GM23338 (cell line): ENCODE data around the gene OSGEPL1.
"Not testable (repeated sequence)": the region's sequence is repeated elsewhere in the genome, so short reads cannot be mapped to it uniquely, and the experiment has no call there.

ENCODE experiments used
- CREB1 ChIP-seq: fragments of 250-450 bp; sonication (Bioruptor Pico); IDR thresholded peaks from 2 replicates; pipeline ENCODE4 v1.5.0; 2020; ENCODE audit warnings: low read depth, mild to moderate bottlenecking, moderate library complexity
- CTCF ChIP-seq, 2 experiments: fragments of 200-600 bp in 1 of 2; sonication (generic) in 1 of 2; conservative IDR thresholded peaks; 2 replicates each; pipeline versions ENCODE4 v1.5.1 to v1.6.1; 2016 to 2017; ENCODE audit warnings: antibody characterized with exemption in 2 of 2, low read depth in 2 of 2, mild to moderate bottlenecking in 2 of 2, moderate library complexity in 1 of 2
- EZH2 ChIP-seq: fragments of 200-600 bp; sonication (generic); IDR thresholded peaks from one replicate; pipeline ENCODE4 v1.8.0; 2017; ENCODE audit warnings: antibody characterized with exemption, mild to moderate bottlenecking, low read depth; ENCODE audit not compliant: unreplicated experiment
- EZH2phosphoT487 ChIP-seq: fragments of 200-600 bp; sonication (generic); IDR thresholded peaks from one replicate; pipeline ENCODE4 v1.8.1; 2018; ENCODE audit warnings: antibody characterized with exemption; ENCODE audit not compliant: unreplicated experiment
- JUNB ChIP-seq: IDR thresholded peaks from one replicate; pipeline ENCODE4 v1.6.1; 2016; ENCODE audit warnings: antibody characterized with exemption; ENCODE audit not compliant: unreplicated experiment
- POLR2AphosphoS5 ChIP-seq: IDR thresholded peaks from 2 replicates; pipeline ENCODE4 v1.6.1; 2016; ENCODE audit warnings: antibody characterized with exemption, low read depth
- STAT1 ChIP-seq: IDR thresholded peaks from one replicate; pipeline ENCODE4 v1.6.1; 2016; ENCODE audit warnings: antibody characterized with exemption; ENCODE audit not compliant: unreplicated experiment
- ZNF114 ChIP-seq: fragments of 250-450 bp; sonication (Bioruptor Pico); IDR thresholded peaks from 2 replicates; pipeline ENCODE4 v1.5.0; 2020; ENCODE audit warnings: mild to moderate bottlenecking, moderate library complexity
- ZNF331 ChIP-seq: fragments of 250-450 bp; sonication (Bioruptor Pico); IDR thresholded peaks from 2 replicates; pipeline ENCODE4 v1.5.0; 2020; ENCODE audit warnings: low read depth, mild to moderate bottlenecking, moderate library complexity
- TF ChIP-seq, protein P1 (sequence below): fragments of 250-450 bp; sonication (Bioruptor Pico); IDR thresholded peaks from 2 replicates; pipeline ENCODE4 v1.5.0; 2020; ENCODE audit warnings: mild to moderate bottlenecking, moderate library complexity

- TF ChIP-seq EZH2; CTCF (conservative IDR thresholded peaks at IDR 0.05; ENCODE audit: low read depth in 2 of 2); JUNB; POLR2AphosphoS5; EZH2phosphoT487; CREB1 (CRISPR knock-in tag); ZNF331 (CRISPR knock-in tag); ZNF114 (CRISPR knock-in tag); STAT1: not testable (repeated sequence)
- TF ChIP-seq, protein P1, sequence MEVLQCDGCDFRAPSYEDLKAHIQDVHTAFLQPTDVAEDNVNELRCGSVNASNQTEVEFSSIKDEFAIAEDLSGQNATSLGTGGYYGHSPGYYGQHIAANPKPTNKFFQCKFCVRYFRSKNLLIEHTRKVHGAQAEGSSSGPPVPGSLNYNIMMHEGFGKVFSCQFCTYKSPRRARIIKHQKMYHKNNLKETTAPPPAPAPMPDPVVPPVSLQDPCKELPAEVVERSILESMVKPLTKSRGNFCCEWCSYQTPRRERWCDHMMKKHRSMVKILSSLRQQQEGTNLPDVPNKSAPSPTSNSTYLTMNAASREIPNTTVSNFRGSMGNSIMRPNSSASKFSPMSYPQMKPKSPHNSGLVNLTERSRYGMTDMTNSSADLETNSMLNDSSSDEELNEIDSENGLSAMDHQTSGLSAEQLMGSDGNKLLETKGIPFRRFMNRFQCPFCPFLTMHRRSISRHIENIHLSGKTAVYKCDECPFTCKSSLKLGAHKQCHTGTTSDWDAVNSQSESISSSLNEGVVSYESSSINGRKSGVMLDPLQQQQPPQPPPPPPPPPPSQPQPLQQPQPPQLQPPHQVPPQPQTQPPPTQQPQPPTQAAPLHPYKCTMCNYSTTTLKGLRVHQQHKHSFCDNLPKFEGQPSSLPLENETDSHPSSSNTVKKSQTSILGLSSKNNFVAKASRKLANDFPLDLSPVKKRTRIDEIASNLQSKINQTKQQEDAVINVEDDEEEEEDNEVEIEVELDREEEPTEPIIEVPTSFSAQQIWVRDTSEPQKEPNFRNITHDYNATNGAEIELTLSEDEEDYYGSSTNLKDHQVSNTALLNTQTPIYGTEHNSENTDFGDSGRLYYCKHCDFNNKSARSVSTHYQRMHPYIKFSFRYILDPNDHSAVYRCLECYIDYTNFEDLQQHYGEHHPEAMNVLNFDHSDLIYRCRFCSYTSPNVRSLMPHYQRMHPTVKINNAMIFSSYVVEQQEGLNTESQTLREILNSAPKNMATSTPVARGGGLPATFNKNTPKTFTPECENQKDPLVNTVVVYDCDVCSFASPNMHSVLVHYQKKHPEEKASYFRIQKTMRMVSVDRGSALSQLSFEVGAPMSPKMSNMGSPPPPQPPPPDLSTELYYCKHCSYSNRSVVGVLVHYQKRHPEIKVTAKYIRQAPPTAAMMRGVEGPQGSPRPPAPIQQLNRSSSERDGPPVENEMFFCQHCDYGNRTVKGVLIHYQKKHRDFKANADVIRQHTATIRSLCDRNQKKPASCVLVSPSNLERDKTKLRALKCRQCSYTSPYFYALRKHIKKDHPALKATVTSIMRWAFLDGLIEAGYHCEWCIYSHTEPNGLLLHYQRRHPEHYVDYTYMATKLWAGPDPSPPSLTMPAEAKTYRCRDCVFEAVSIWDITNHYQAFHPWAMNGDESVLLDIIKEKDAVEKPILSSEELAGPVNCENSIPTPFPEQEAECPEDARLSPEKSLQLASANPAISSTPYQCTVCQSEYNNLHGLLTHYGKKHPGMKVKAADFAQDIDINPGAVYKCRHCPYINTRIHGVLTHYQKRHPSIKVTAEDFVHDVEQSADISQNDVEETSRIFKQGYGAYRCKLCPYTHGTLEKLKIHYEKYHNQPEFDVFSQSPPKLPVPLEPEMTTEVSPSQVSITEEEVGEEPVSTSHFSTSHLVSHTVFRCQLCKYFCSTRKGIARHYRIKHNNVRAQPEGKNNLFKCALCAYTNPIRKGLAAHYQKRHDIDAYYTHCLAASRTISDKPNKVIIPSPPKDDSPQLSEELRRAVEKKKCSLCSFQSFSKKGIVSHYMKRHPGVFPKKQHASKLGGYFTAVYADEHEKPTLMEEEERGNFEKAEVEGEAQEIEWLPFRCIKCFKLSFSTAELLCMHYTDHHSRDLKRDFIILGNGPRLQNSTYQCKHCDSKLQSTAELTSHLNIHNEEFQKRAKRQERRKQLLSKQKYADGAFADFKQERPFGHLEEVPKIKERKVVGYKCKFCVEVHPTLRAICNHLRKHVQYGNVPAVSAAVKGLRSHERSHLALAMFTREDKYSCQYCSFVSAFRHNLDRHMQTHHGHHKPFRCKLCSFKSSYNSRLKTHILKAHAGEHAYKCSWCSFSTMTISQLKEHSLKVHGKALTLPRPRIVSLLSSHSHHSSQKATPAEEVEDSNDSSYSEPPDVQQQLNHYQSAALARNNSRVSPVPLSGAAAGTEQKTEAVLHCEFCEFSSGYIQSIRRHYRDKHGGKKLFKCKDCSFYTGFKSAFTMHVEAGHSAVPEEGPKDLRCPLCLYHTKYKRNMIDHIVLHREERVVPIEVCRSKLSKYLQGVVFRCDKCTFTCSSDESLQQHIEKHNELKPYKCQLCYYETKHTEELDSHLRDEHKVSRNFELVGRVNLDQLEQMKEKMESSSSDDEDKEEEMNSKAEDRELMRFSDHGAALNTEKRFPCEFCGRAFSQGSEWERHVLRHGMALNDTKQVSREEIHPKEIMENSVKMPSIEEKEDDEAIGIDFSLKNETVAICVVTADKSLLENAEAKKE (CRISPR knock-in tag): not testable (repeated sequence)
Measured at GRCh38 chr2:189760154-189760553, 2.4 kb downstream of the OSGEPL1 start.
